ENCODE data around the gene STX1A.

Gene STX1A

DNA sequence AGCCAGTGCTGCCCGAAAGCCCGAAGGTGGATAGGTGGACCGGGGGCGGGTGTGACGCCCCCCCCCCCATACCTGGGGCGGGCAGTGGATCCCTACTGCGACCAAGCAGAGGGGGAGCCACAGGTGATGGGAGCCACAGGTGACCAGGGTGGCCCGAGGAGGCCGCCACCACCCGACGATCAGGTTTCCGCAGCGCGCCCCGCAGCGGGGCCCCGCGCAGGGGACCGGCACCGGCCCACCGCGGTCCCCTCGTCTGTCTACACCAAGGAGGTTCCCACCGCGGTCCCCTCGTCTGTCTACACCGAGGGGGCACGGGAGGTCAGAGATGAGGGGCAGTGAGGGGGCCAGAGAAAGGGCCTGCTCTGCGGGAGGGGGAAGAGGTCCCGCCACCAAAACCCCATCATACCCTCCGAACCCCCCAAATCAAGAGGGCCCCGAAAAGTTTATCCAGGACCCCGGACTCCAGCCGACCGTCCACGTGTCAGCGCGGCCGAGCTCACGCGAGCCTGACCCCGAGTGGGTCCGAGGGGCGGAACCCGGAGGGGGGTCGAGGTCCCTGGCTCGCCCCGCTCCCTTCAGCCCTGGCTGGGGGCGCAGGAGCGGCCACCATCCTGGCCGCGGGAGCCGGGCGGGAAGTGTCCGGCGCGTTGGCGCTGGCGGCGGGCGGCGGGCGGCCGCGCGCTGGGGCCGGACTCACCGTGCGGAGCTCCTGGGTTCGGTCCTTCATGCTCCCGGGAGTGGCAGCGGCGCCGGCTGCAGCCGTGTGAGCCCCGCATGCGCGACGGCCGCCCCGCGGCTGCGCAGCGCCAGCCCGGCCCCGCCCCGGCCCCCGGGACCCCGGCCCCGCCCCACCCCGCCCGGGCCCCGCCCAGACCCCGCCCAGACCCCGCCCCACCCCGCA, at the start of gene STX1A:
Gene STX1A, minus strand, starts transcription at position 765 of the 901 bp plus-strand sequence. Its CDS starts 38 bp downstream, at position 727.
- peak within 1 kb of the TSS; percentile 61 for H3K4me3 ChIP-seq (replicated peaks; ENCODE audit: low read depth, low read length)
- no peak for DNase-seq (ENCODE audit: extremely low read depth, low read depth)
- TF ChIP-seq, protein P1, sequence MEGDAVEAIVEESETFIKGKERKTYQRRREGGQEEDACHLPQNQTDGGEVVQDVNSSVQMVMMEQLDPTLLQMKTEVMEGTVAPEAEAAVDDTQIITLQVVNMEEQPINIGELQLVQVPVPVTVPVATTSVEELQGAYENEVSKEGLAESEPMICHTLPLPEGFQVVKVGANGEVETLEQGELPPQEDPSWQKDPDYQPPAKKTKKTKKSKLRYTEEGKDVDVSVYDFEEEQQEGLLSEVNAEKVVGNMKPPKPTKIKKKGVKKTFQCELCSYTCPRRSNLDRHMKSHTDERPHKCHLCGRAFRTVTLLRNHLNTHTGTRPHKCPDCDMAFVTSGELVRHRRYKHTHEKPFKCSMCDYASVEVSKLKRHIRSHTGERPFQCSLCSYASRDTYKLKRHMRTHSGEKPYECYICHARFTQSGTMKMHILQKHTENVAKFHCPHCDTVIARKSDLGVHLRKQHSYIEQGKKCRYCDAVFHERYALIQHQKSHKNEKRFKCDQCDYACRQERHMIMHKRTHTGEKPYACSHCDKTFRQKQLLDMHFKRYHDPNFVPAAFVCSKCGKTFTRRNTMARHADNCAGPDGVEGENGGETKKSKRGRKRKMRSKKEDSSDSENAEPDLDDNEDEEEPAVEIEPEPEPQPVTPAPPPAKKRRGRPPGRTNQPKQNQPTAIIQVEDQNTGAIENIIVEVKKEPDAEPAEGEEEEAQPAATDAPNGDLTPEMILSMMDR (IDR thresholded peaks at IDR 0.05; ENCODE audit: low read depth, low read length, missing control alignments): no peak

DNA sequence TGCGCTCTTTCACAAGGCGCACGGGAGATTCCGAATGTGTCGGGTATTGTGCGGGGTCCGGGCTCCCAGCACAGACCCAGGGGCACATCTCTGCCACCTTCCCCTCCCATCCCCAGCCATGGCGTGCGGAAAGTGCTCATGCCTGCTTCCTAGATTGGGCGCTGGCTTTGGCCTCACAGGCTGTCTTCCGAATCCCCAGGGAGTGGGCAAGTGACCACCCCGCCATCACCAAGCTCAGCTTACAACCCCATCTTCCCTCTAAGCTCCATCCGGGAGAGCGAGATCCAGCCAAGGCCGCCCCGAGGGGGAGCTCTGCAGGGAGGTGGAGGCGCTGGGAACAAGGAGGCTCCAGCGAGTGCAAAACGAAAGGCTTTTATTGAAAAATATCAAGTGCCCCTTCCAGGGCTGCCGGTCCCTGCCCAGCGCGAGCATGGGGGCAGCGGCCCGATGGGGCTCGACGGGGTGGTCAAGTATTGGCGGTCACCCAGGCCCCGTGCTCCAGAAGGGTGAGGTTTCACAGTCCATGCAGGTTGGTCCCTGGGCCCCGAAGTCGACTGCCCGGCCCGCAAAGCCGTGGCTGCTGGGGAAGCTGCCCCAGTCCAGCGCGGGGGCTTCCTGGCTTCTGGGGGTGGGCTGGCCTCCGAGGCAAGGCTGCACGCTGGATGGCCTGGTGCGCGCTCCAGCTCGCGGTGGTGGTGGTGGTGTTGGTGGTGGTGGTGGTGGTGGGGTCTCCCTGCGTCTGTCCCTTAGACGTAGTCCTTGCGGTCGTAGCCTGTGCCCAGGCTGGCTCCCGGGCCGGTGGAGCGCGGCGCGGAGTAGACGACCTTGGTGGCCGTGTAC, 49.4 kb upstream of the STX1A start:
- H3K4me3 ChIP-seq (replicated peaks; ENCODE audit: low read depth, low read length): no peak overlapping the region
- TF ChIP-seq, protein P1 (IDR thresholded peaks at IDR 0.05; ENCODE audit: low read depth, low read length, missing control alignments): no peak
- DNase-seq (ENCODE audit: extremely low read depth, low read depth): no peak

DNA sequence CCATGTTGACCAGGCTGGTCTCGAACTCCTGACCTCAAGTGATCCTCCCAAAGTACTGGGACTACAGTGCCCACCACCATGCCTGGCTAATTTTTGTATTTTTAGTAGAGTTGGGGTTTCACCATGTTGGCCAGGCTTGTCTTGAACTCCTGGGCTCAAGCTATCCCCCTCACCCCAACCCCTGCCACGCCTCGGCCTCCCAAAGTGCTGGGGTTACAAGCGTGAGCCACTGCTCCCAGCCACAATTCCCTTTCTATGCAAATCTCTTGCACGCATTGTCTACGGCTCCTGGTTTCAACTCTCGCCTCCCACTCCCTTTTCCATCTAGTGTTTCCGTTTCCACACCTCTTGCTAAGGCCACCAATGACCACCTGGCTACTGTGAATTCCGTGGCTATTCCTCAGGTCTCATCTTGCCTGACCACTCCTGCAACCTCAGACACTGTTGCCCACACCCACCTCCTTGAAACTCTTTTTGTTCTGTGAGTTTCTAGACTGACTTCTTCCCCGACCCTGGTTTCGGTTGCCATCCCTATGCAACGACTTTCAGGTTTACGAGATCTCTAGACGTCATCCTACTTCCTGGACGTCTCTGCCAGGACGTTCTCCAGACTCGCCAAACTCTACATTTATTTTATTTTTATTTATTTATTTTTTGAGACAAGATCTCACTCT, 47.2 kb upstream of the STX1A start:
- no peak for DNase-seq (ENCODE audit: extremely low read depth, low read depth)
- TF ChIP-seq, protein P1 (IDR thresholded peaks at IDR 0.05; ENCODE audit: low read depth, low read length, missing control alignments): no peak
- H3K4me3 ChIP-seq (replicated peaks; ENCODE audit: low read depth, low read length): no peak overlapping the region

DNA sequence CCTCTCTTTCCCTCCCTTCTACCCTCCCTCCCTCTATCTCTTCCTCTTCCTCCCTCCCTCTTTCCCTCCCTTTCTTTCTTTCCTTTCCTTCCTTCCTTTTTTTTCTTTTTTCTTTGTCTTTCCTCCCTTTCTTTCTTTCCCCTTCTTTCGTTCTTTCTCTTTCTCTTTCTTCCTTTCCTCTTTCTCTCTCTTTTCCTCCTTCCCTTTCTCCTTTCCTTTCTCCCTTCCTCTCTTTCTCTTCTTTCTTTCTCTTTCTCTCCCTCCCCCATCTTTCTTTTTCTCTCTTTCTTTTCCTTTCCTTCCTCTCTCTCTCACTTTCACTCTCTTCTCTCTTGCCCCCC, 43.2 kb upstream of the STX1A start:
- no peak overlapping the region for H3K4me3 ChIP-seq (replicated peaks; ENCODE audit: low read depth, low read length)
- TF ChIP-seq, protein P1 (IDR thresholded peaks at IDR 0.05; ENCODE audit: low read depth, low read length, missing control alignments): no peak
- DNase-seq (ENCODE audit: extremely low read depth, low read depth): no peak

DNA sequence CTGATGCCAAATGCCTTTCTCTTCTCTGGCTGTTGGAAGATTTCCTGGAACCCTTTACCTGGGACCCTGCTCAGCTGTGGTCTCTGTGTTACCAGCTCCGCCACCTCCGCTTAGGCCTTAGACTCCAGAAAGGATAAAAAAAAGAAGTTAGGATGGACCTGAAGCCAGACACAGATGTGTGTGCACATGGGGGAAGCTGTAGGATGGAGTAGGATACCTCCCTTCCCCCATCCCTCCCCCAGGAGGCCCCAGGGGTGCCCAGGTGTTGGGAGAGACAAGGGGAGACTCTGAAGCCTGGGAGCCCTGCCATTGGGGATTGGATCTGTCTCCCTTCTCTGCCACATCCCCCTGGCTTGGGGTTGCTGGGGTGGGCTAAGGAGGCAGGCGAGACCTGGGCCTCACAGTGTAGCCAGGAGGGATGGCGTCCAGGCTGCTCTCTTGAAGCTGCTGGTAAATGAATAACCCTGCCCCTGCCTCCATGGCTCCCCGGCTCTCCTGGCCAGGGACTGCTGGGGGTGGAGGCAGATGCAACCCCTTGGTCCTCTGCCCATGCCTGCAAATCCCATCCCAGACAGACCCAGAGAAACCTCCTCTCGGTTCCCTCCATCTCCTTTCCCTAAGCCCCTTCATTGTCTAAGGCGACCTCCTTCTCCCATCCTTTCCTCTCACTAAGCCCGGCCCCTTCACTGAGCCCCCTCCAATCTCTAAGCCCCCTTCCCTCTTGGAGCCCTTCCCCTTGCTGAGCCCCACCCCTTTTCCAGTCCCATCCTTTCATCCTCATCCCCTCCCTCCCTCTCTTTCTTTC, 42.6 kb upstream of the STX1A start:
- no peak for DNase-seq (ENCODE audit: extremely low read depth, low read depth)
- TF ChIP-seq, protein P1 (IDR thresholded peaks at IDR 0.05; ENCODE audit: low read depth, low read length, missing control alignments): no peak
- H3K4me3 ChIP-seq (replicated peaks; ENCODE audit: low read depth, low read length): no peak overlapping the region

Data from HFF-Myc (cell line).